ENCODE measurements around the gene COL12A1.

GRCh38 chr6:75128878-75129570, 76.8 kb downstream of the COL12A1 start:
- TF ChIP-seq CTCF (conservative IDR thresholded peaks at IDR 0.05; ENCODE audit: low read depth, low read length) (no peak), EZH2 (IDR thresholded peaks at IDR 0.05; ENCODE audit: borderline replicate concordance, low read depth, low read length, poor library complexity, severe bottlenecking) (no peak)
